ENCODE results near the gene MAGEF1. TPM values are rescaled to one million over a fixed set of nuclear protein-coding genes. Genes with fewer than 3 reads are reported as not detected.
A peak's percentile ranks its signal among the peaks of the same experiment; 100 is the strongest.

Gene MAGEF1
- total and polyA plus RNA-seq, 10 of the 15 experiments (the other 5 are each of a cell fraction or from before 2014, with no cell fraction given): 2.3 to 62.2 (median 27.1) TPM

DNA sequence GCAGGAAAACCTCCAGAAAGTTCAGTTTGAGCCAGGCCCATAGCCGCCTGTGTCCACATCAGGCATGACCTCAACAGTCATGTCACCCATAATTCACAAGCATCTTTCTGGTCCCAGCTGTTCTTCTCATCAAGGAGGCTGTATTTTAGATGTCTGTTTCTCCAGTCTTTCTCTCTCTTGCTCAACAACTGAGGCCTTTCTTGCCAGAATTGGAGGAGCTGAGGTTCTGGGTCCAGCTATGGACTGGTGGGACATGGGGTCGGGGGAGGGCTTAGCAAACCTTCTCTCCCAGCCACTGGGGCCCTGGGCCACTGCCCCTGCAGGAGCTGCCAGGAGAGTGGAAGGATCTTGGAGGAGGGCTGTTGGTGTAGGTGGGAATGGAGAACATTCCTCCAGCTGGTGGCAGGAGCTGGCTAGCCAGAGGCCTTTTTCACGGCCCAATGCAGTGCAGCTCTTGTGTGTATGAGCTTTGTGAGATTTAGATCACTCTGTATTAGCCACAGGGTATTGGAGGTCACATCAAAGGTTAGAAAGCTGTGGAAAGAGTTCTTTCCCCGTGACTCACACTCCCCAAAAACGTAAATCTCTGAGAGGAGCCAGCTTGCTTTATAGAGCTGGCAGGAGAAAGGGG is 23.5 kb downstream of the MAGEF1 start (continued):
- no peak for TF ChIP-seq EGR1 (IDR thresholded peaks at IDR 0.05; ENCODE audit: borderline replicate concordance in 1 of 2, low read depth in 2 of 2, low read length in 2 of 2)
- TF ChIP-seq, protein P1, sequence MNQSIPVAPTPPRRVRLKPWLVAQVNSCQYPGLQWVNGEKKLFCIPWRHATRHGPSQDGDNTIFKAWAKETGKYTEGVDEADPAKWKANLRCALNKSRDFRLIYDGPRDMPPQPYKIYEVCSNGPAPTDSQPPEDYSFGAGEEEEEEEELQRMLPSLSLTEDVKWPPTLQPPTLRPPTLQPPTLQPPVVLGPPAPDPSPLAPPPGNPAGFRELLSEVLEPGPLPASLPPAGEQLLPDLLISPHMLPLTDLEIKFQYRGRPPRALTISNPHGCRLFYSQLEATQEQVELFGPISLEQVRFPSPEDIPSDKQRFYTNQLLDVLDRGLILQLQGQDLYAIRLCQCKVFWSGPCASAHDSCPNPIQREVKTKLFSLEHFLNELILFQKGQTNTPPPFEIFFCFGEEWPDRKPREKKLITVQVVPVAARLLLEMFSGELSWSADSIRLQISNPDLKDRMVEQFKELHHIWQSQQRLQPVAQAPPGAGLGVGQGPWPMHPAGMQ (IDR thresholded peaks at IDR 0.05; ENCODE audit: borderline replicate concordance): no peak

DNA sequence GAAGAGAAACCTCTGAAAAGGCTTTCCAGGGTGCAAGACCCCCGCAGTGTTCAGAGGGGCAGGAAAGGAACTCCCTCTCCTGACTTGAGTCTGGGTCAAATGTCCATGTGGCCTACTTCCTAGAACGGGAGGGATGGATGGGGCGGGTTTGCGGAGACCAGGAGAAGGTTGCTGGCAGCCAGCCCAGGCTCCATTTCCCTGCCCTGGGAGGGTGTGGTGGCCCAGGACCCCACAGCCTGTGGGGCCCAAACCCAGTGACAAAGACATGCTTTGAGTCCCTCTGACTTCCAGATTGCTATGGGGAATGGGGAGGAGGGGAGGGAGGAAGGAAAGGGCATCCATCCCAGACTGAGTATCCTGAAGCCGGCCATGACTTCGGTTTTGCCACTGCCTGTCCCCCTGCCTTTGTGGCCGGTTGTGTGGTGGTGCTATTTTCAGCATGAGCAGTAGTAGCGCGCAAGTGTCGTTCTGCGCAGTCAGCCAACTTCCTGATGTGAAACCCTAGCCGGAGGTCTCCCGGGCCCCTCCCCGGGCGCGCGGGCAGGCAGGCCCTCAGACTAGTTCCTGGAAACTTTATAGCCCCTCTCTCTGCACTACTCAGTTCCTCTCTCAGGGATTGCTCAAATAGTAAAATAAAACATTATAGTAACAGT is 24.4 kb downstream of the MAGEF1 start:
- CTCF ChIA-PET: interaction anchor here (0.6 kb wide), 1 partner anchor 40 kb away, joined by 3 read pairs; no protein-coding TSS in a partner anchor

More for the DNA sequence above, 24.4 kb downstream of the MAGEF1 start:
- ChIA-PET POLR2A (no interaction called here), SMC1A (ENCODE audit: uncharacterized antibody, unreplicated experiment) (no interaction called here), RAD21 (ENCODE audit: unreplicated experiment) (no interaction called here)
- TF ChIP-seq JUND (IDR thresholded peaks at IDR 0.05; ENCODE audit: low read depth, low read length) (no peak), BMI1 (IDR thresholded peaks at IDR 0.05; ENCODE audit: borderline replicate concordance) (no peak), RB1 (IDR thresholded peaks at IDR 0.05; ENCODE audit: borderline replicate concordance) (no peak), SP1 (IDR thresholded peaks at IDR 0.05; ENCODE audit: low read depth, low read length) (no peak)
- TF ChIP-seq, protein P2, sequence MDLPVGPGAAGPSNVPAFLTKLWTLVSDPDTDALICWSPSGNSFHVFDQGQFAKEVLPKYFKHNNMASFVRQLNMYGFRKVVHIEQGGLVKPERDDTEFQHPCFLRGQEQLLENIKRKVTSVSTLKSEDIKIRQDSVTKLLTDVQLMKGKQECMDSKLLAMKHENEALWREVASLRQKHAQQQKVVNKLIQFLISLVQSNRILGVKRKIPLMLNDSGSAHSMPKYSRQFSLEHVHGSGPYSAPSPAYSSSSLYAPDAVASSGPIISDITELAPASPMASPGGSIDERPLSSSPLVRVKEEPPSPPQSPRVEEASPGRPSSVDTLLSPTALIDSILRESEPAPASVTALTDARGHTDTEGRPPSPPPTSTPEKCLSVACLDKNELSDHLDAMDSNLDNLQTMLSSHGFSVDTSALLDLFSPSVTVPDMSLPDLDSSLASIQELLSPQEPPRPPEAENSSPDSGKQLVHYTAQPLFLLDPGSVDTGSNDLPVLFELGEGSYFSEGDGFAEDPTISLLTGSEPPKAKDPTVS (IDR thresholded peaks at IDR 0.05; ENCODE audit: low read depth, low read length): no peak
- TF ChIP-seq, protein P3, sequence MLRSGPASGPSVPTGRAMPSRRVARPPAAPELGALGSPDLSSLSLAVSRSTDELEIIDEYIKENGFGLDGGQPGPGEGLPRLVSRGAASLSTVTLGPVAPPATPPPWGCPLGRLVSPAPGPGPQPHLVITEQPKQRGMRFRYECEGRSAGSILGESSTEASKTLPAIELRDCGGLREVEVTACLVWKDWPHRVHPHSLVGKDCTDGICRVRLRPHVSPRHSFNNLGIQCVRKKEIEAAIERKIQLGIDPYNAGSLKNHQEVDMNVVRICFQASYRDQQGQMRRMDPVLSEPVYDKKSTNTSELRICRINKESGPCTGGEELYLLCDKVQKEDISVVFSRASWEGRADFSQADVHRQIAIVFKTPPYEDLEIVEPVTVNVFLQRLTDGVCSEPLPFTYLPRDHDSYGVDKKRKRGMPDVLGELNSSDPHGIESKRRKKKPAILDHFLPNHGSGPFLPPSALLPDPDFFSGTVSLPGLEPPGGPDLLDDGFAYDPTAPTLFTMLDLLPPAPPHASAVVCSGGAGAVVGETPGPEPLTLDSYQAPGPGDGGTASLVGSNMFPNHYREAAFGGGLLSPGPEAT (IDR thresholded peaks at IDR 0.05; ENCODE audit: low read depth): no peak
- Histone ChIP-seq H3K4me2 (ENCODE audit: control insufficient read depth, insufficient read depth) (no peak overlapping the region), H3K36me3 (ENCODE audit: control insufficient read depth in 2 of 2, insufficient read depth in 2 of 2, low read length in 1 of 2) (no peaks in the 10 kb centered on the region), H3K79me2 (ENCODE audit: control insufficient read depth, insufficient read depth, low read length) (no peaks in the 10 kb centered on the region), H3K9ac (ENCODE audit: control insufficient read depth, insufficient read depth, low read length) (no peak overlapping the region), H3K9me3 (replicated peaks; ENCODE audit: control insufficient read depth, insufficient read depth, low read length) (no peaks in the 10 kb centered on the region), H2AFZ (ENCODE audit: control insufficient read depth, low read depth, low read length) (no peak overlapping the region), H3K27me3 (replicated peaks in 1 of 2; ENCODE audit: control insufficient read depth in 2 of 2, insufficient read depth in 2 of 2, low read length in 1 of 2) (peaks cover 0 to 7% of the 10 kb centered on the region in 2 experiments; a peak in 3 of 4 replicates), H4K20me1 (ENCODE audit: control insufficient read depth, insufficient read depth) (no peaks in the 10 kb centered on the region), H3K4me3 (no peak overlapping the region), H3K4me1 (ENCODE audit: control insufficient read depth, insufficient read depth, low read length) (no peaks in the 10 kb centered on the region), H3K27ac (ENCODE audit: control insufficient read depth, insufficient read depth) (no peak overlapping the region)
- FAIRE-seq (no peak), ATAC-seq (peak; percentile 34; the same call in 1 of the 3 replicates), DNase-seq (ENCODE audit: low read depth, low spot score) (no peak)
- no TSS peak for BruUV-seq (replicated peaks)
- 23% methylated on average over 17 of the region's 17 CpGs for WGBS (ENCODE audit: insufficient coverage, insufficient replicate concordance, low lambda C conversion rate, missing lambda C conversion rate)
- in situ Hi-C loops (cut with MboI): no loop called here
- intact Hi-C loops (cut with micrococcal nuclease; ENCODE audit: unreplicated experiment): no loop called here

All from GM12878 (cell line).